GM18867 (cell line): ENCODE data around the gene TMEM88.
A peak's percentile ranks its signal among the peaks of the same experiment; 100 is the strongest.

Experiments used
- ATAC-seq: cut with Tn5 transposase; IDR thresholded peaks from one replicate; pipeline ENCODE4 v1.9.1; 2021; ENCODE audit warnings: mild to moderate bottlenecking, moderate library complexity; ENCODE audit not compliant: unreplicated experiment

The TMEM88 gene

GRCh38 chr17:7833011-7833794 is 21.7 kb upstream of the TMEM88 start:
- no peak for ATAC-seq

- ATAC-seq = peak; percentile 46
Measured at GRCh38 chr17:7833795-7834541, 20.9 kb upstream of the TMEM88 start, which contains the start of gene KDM6B. KDM6B (plus strand) TSS chr17:7834217; CDS start chr17:7845555, 11,338 bp downstream.

- peak; percentile 1 for ATAC-seq
Measured at GRCh38 chr17:7834542-7834956, 20.3 kb upstream of the TMEM88 start.

GRCh38 chr17:7834957-7835813 is 19.7 kb upstream of the TMEM88 start:
- ATAC-seq = peak; percentile 44

GRCh38 chr17:7835814-7836595 is 18.9 kb upstream of the TMEM88 start:
- ATAC-seq = peak; percentile 1

GRCh38 chr17:7836596-7837407 is 18.1 kb upstream of the TMEM88 start:
- no peak for ATAC-seq

GRCh38 chr17:7837408-7838088 is 17.3 kb upstream of the TMEM88 start:
- no peak for ATAC-seq

GRCh38 chr17:7838090-7839075 is 16.5 kb upstream of the TMEM88 start:
- ATAC-seq = no peak

GRCh38 chr17:7839190-7839875 is 15.5 kb upstream of the TMEM88 start:
- ATAC-seq = no peak

GRCh38 chr17:7839876-7840261 is 15.0 kb upstream of the TMEM88 start:
- no peak for ATAC-seq

- ATAC-seq = no peak
Measured at GRCh38 chr17:7840441-7840840, 14.4 kb upstream of the TMEM88 start.

GRCh38 chr17:7840875-7841274 is 14.0 kb upstream of the TMEM88 start:
- ATAC-seq = no peak

- no peak for ATAC-seq
Measured at GRCh38 chr17:7841396-7841914, 13.4 kb upstream of the TMEM88 start.

GRCh38 chr17:7841915-7842379 is 12.9 kb upstream of the TMEM88 start:
- peak; percentile 25 for ATAC-seq

GRCh38 chr17:7842380-7843256 is 12.2 kb upstream of the TMEM88 start:
- ATAC-seq = peak; percentile 28

GRCh38 chr17:7843257-7843535 is 11.7 kb upstream of the TMEM88 start:
- ATAC-seq = peak; percentile 1
